Panc1 (cell line): ENCODE data around the gene SNX18. TPM values are rescaled to one million over a fixed set of nuclear protein-coding genes. Genes with fewer than 3 reads are reported as not detected.

Experiments
- ATAC-seq: fragments of 200-7000 bp; cut with Tn5 transposase; 2 replicates; pipeline ENCODE4 v1.9.1; 2020; ENCODE audit warnings: mild to moderate bottlenecking, moderate library complexity
- BruUV-seq: library from RNA; stranded (reverse); fragments of 400-500 nt; replicated peaks from 2 replicates; lab custom pipeline; 2021; lab: Mats Ljungman, UMichigan
- CTCF ChIA-PET: fragments of 300-600 bp; sonication (Branson Sonifier 250); formaldehyde crosslinking; loops from one replicate; lab custom pipeline; 2022; ENCODE audit warnings: antibody characterized with exemption; lab: Charles Lee
- POLR2A ChIA-PET: fragments of 300-600 bp; sonication (Branson Sonifier 250); formaldehyde crosslinking; loops from one replicate; lab custom pipeline; 2022; ENCODE audit warnings: antibody characterized with exemption; lab: Charles Lee
- DNase-seq: peaks from one replicate; pipeline ENCODE4 v3.0.0-alpha.2; 2010; ENCODE audit warnings: low read depth, low spot score
- H3K27ac ChIP-seq: 2 replicates; pipeline ENCODE4 v1.5.1; 2011; ENCODE audit warnings: mild to moderate bottlenecking, low read length, inconsistent platforms
- H3K27me3 ChIP-seq: fragments of 200-500 bp; sonication (Bioruptor generic); 2 replicates; pipeline ENCODE4 v1.6.0; 2014; ENCODE audit warnings: low read length, inconsistent platforms; ENCODE audit not compliant: control insufficient read depth, insufficient read depth
- H3K36me3 ChIP-seq: fragments of 200-500 bp; sonication (Bioruptor generic); 2 replicates; pipeline ENCODE4 v1.5.1; 2014; ENCODE audit warnings: inconsistent platforms, mild to moderate bottlenecking, low read length, moderate library complexity; ENCODE audit not compliant: control insufficient read depth, insufficient read depth
- H3K4me1 ChIP-seq: 2 replicates; pipeline ENCODE4 v1.5.1; 2011; ENCODE audit warnings: inconsistent platforms, mild to moderate bottlenecking, low read length, moderate library complexity; ENCODE audit not compliant: control insufficient read depth, insufficient read depth
- H3K4me3 ChIP-seq, 2 experiments: 2 replicates each; pipeline ENCODE4 v1.5.1; 2011 to 2012; ENCODE audit warnings: low read depth in 2 of 2, low read length in 2 of 2, mild to moderate bottlenecking in 2 of 2, inconsistent platforms in 1 of 2, moderate library complexity in 1 of 2
- H3K9me3 ChIP-seq: fragments of 200-500 bp; sonication (Bioruptor generic); 2 replicates; pipeline ENCODE4 v1.5.1; 2014; ENCODE audit warnings: low read depth, mild to moderate bottlenecking, inconsistent platforms, low read length, moderate library complexity; ENCODE audit not compliant: control insufficient read depth, insufficient read depth
- POLR2AphosphoS5 ChIP-seq: IDR thresholded peaks from 2 replicates; pipeline ENCODE4 v1.6.1; 2012; ENCODE audit warnings: mild to moderate bottlenecking, low read depth, low read length, moderate library complexity
- REST ChIP-seq, 2 experiments: IDR thresholded peaks; 2 replicates each; pipeline ENCODE4 v1.6.1; 2011 to 2012; ENCODE audit warnings: low read depth in 2 of 2, control low read depth in 1 of 2, low read length in 1 of 2, mild to moderate bottlenecking in 1 of 2, moderate library complexity in 1 of 2; ENCODE audit not compliant: insufficient read depth in 1 of 2
- SIN3A ChIP-seq: IDR thresholded peaks from 2 replicates; pipeline ENCODE4 v1.6.1; 2012; ENCODE audit warnings: low read depth, mild to moderate bottlenecking, low read length, moderate library complexity, borderline replicate concordance; ENCODE audit not compliant: insufficient read depth
- TCF7L2 ChIP-seq: IDR thresholded peaks from 2 replicates; pipeline ENCODE4 v1.6.1; 2011; ENCODE audit warnings: mild to moderate bottlenecking, low read depth, low read length, inconsistent platforms
- in situ Hi-C: cut with HindIII; loops from 2 replicates; pipeline ENCODE4 v1.10.0; 2016; ENCODE audit warnings: low sequenced_read_pairs, low pct_unique_long_range_greater_than_20kb
- intact Hi-C: fragments of 100-400 bp; cut with micrococcal nuclease; formaldehyde crosslinking; loops from one replicate; pipeline ENCODE4 v1.10.0; 2022; ENCODE audit not compliant: unreplicated experiment
- total RNA-seq: library from RNA; stranded (reverse); gene quantifications from one replicate; pipeline ENCODE4 v1.2.1, GENCODE V29; 2021; ENCODE audit not compliant: unreplicated experiment
- TF ChIP-seq, protein P1 (sequence below): fragments of 450-650 bp; IDR thresholded peaks from 2 replicates; pipeline ENCODE4 v1.5.1; 2017; ENCODE audit warnings: mild to moderate bottlenecking

Gene SNX18
- total RNA-seq, 1 experiment from 2014 or later: 14.4 TPM

DNA sequence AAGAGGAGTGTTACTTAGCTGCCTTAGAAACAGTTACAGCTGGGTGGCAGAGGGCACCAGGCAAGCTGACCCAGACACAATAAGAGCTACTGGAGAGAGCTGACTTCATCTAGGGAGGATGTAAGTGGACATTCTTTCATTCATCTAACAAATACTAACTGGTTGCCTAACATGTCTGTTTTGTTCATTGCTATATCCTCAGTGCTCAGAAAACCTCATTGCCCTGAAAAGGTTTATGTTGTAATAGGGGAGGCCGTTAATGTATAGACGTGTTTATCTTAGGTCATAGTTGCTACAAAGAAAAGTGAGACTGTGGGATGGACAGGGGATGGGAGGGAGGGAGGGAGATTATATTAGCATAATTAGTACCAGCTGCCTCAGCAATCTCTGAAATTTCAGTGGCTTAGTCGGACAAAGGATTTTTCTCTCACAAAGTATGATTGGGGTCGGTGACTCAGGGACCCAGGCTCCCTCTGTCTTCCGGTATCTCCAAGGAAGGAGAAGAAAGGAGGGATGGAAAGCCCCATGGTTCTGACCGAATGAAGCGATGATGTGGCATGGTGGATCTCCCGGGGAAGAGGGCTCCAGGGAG is 2.6 kb upstream of the SNX18 start:
- H3K9me3 ChIP-seq: no peaks in the 10 kb centered on the region
- no peak for TF ChIP-seq REST (IDR thresholded peaks at IDR 0.05; ENCODE audit: insufficient read depth in 1 of 2, low read depth in 2 of 2, low read length in 1 of 2)
- TF ChIP-seq, protein P1, sequence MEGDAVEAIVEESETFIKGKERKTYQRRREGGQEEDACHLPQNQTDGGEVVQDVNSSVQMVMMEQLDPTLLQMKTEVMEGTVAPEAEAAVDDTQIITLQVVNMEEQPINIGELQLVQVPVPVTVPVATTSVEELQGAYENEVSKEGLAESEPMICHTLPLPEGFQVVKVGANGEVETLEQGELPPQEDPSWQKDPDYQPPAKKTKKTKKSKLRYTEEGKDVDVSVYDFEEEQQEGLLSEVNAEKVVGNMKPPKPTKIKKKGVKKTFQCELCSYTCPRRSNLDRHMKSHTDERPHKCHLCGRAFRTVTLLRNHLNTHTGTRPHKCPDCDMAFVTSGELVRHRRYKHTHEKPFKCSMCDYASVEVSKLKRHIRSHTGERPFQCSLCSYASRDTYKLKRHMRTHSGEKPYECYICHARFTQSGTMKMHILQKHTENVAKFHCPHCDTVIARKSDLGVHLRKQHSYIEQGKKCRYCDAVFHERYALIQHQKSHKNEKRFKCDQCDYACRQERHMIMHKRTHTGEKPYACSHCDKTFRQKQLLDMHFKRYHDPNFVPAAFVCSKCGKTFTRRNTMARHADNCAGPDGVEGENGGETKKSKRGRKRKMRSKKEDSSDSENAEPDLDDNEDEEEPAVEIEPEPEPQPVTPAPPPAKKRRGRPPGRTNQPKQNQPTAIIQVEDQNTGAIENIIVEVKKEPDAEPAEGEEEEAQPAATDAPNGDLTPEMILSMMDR: no peak
- no peak for TF ChIP-seq TCF7L2
- no peak for TF ChIP-seq SIN3A
- no peak for TF ChIP-seq POLR2AphosphoS5
- no peak overlapping the region for H3K27ac ChIP-seq
- H3K4me3 ChIP-seq: no peak overlapping the region
- CTCF ChIA-PET: no interaction called here
- H3K27me3 ChIP-seq: no peaks in the 10 kb centered on the region
- H3K4me1 ChIP-seq: peaks cover 12% of the 10 kb centered on the region
- ATAC-seq (no peak), DNase-seq (no peak)
- intact Hi-C loops (loop anchor here (5.0 kb wide), 1 partner anchor 642 kb away; no protein-coding TSS in a partner anchor), in situ Hi-C loops (no loop called here)
- no TSS peak for BruUV-seq
- POLR2A ChIA-PET: no interaction called here
- no peaks in the 10 kb centered on the region for H3K36me3 ChIP-seq

- in situ Hi-C loops (no loop called here), intact Hi-C loops (loop anchor here (5.0 kb wide), 1 partner anchor 642 kb away; no protein-coding TSS in a partner anchor)
- TF ChIP-seq POLR2AphosphoS5 (no peak), TCF7L2 (no peak)
- DNase-seq: no peak
- H3K4me3 ChIP-seq: no peak overlapping the region
- no peaks in the 10 kb centered on the region for H3K36me3 ChIP-seq
- ChIA-PET POLR2A (no interaction called here), CTCF (interaction anchor here (2.7 kb wide), 1 partner anchor 352 kb away, joined by 25 read pairs; no protein-coding TSS in a partner anchor)
- ATAC-seq: no peak
- H3K4me1 ChIP-seq: peaks cover 18% of the 10 kb centered on the region
- H3K9me3 ChIP-seq: no peaks in the 10 kb centered on the region
- no TSS peak for BruUV-seq
- H3K27ac ChIP-seq: no peak overlapping the region
- H3K27me3 ChIP-seq: no peaks in the 10 kb centered on the region
These were observed 1.9 kb upstream of the SNX18 start for GRCh38 chr5:54515634-54516033.

GRCh38 chr5:54516051-54516655 is 1.4 kb upstream of the SNX18 start:
- no peak for ATAC-seq
- intact Hi-C loops (loop anchor here (5.0 kb wide), 1 partner anchor 641 kb away; no protein-coding TSS in a partner anchor), in situ Hi-C loops (no loop called here)
- TF ChIP-seq POLR2AphosphoS5 (no peak), REST (IDR thresholded peaks at IDR 0.05; ENCODE audit: insufficient read depth in 1 of 2, low read depth in 2 of 2, low read length in 1 of 2) (no peak), TCF7L2 (no peak), SIN3A (no peak)
- TF ChIP-seq, protein P1: no peak
- Histone ChIP-seq H3K4me1 (peaks cover 21% of the 10 kb centered on the region), H3K27ac (no peak overlapping the region), H3K4me3 (no peak overlapping the region), H3K36me3 (no peaks in the 10 kb centered on the region), H3K9me3 (no peaks in the 10 kb centered on the region), H3K27me3 (no peaks in the 10 kb centered on the region)
- no TSS peak for BruUV-seq
- DNase-seq: no peak
- CTCF ChIA-PET: interaction anchor here (0.6 to 2.7 kb wide), 4 partner anchors 14 to 644 kb away, joined by 3 to 25 read pairs (median 7); partner anchors contain the start of gene GPX8
- POLR2A ChIA-PET: no interaction called here
